HG03097 (cell line): ENCODE results near the gene PHYH.

Source experiments
- ATAC-seq: cut with Tn5 transposase; IDR thresholded peaks from one replicate; pipeline ENCODE4 v1.9.1; 2021; ENCODE audit not compliant: unreplicated experiment, low FRiP score

PHYH gene

GRCh38 chr10:13231190-13231589 lies 68.7 kb downstream of the PHYH start:
- ATAC-seq, result no peak
